HG03342 (cell line): Measurements from ENCODE around the gene PPP1R12B.
"Not testable (repeated sequence)": the region's sequence is repeated elsewhere in the genome, so short reads cannot be mapped to it uniquely, and the experiment has no call there.

Experiments used
- ATAC-seq: cut with Tn5 transposase; IDR thresholded peaks from one replicate; pipeline ENCODE4 v1.9.1; 2021; ENCODE audit warnings: mild to moderate bottlenecking, moderate library complexity; ENCODE audit not compliant: unreplicated experiment

The PPP1R12B gene

GRCh38 chr1:202526056-202526455 lies 177.6 kb downstream of the PPP1R12B start:
- ATAC-seq: not testable (repeated sequence)

GRCh38 chr1:202528096-202528722 lies 179.7 kb downstream of the PPP1R12B start:
- not testable (repeated sequence) for ATAC-seq

- not testable (repeated sequence) for ATAC-seq
These were observed 182.2 kb downstream of the PPP1R12B start for GRCh38 chr1:202530686-202531085.

- no peak for ATAC-seq
These were observed 182.9 kb downstream of the PPP1R12B start for GRCh38 chr1:202531472-202531811.

GRCh38 chr1:202531812-202532616 lies 183.5 kb downstream of the PPP1R12B start:
- ATAC-seq: not testable (repeated sequence)

GRCh38 chr1:202539166-202539574 lies 190.7 kb downstream of the PPP1R12B start:
- ATAC-seq: not testable (repeated sequence)

GRCh38 chr1:202539583-202539982 lies 191.1 kb downstream of the PPP1R12B start:
- not testable (repeated sequence) for ATAC-seq

- ATAC-seq: no peak
These were observed 191.5 kb downstream of the PPP1R12B start for GRCh38 chr1:202540014-202540413.

GRCh38 chr1:202540448-202540847 lies 191.9 kb downstream of the PPP1R12B start:
- ATAC-seq: no peak

GRCh38 chr1:202540858-202541257 lies 192.4 kb downstream of the PPP1R12B start:
- ATAC-seq: not testable (repeated sequence)

GRCh38 chr1:202542415-202542814 lies 193.9 kb downstream of the PPP1R12B start:
- not testable (repeated sequence) for ATAC-seq

- ATAC-seq: not testable (repeated sequence)
These were observed 195.0 kb downstream of the PPP1R12B start for GRCh38 chr1:202543537-202543936.

- ATAC-seq: not testable (repeated sequence)
These were observed 196.4 kb downstream of the PPP1R12B start for GRCh38 chr1:202544766-202545449.

- not testable (repeated sequence) for ATAC-seq
These were observed 197.3 kb downstream of the PPP1R12B start for GRCh38 chr1:202545647-202546303.

GRCh38 chr1:202546377-202546776 lies 197.9 kb downstream of the PPP1R12B start:
- ATAC-seq: peak; percentile 20

- peak; percentile 81 for ATAC-seq
These were observed 198.3 kb downstream of the PPP1R12B start for GRCh38 chr1:202546796-202547195.

- ATAC-seq: no peak
These were observed 198.7 kb downstream of the PPP1R12B start for GRCh38 chr1:202547215-202547614.

- not testable (repeated sequence) for ATAC-seq
These were observed 201.6 kb downstream of the PPP1R12B start for GRCh38 chr1:202550088-202550487.

- no peak for ATAC-seq
These were observed 203.2 kb downstream of the PPP1R12B start for GRCh38 chr1:202551683-202552082.

- not testable (repeated sequence) for ATAC-seq
These were observed 204.1 kb downstream of the PPP1R12B start for GRCh38 chr1:202552615-202553014.

GRCh38 chr1:202553078-202553477 lies 204.6 kb downstream of the PPP1R12B start:
- not testable (repeated sequence) for ATAC-seq
